Measurements from ENCODE around the gene RSKR. TPM values are rescaled to one million over a fixed set of nuclear protein-coding genes. Genes with fewer than 3 reads are reported as not detected.

The RSKR gene
- total RNA-seq, 1 donor from 2014 or later: 2.3 TPM

GRCh38 chr17:28573966-28574480 is 40.0 kb downstream of the RSKR start:
- no peak for TF ChIP-seq CTCF (IDR thresholded peaks at IDR 0.05; ENCODE audit: insufficient read depth, low read length, poor library complexity, severe bottlenecking)
- DNase-seq (ENCODE audit: low read depth): no peak
- H3K4me3 ChIP-seq (ENCODE audit: low read depth, low read length): no peak overlapping the region
- H3K36me3 ChIP-seq (ENCODE audit: control insufficient read depth, insufficient read depth, low read length): no peaks in the 10 kb centered on the region
- no peaks in the 10 kb centered on the region for H3K27me3 ChIP-seq (ENCODE audit: control insufficient read depth, insufficient read depth, low read length)

GRCh38 chr17:28573521-28573920 is 40.5 kb downstream of the RSKR start:
- H3K4me3 ChIP-seq (ENCODE audit: low read depth, low read length): no peak overlapping the region
- no peak for TF ChIP-seq CTCF (IDR thresholded peaks at IDR 0.05; ENCODE audit: insufficient read depth, low read length, poor library complexity, severe bottlenecking)
- H3K36me3 ChIP-seq (ENCODE audit: control insufficient read depth, insufficient read depth, low read length): no peaks in the 10 kb centered on the region
- no peak for DNase-seq (ENCODE audit: low read depth)
- no peaks in the 10 kb centered on the region for H3K27me3 ChIP-seq (ENCODE audit: control insufficient read depth, insufficient read depth, low read length)

- Histone ChIP-seq H3K4me3 (ENCODE audit: low read depth, low read length) (no peak overlapping the region), H3K27me3 (ENCODE audit: control insufficient read depth, insufficient read depth, low read length) (no peaks in the 10 kb centered on the region), H3K36me3 (ENCODE audit: control insufficient read depth, insufficient read depth, low read length) (no peaks in the 10 kb centered on the region)
- no peak for TF ChIP-seq CTCF (IDR thresholded peaks at IDR 0.05; ENCODE audit: insufficient read depth, low read length, poor library complexity, severe bottlenecking)
- DNase-seq (ENCODE audit: low read depth): no peak
Observed at GRCh38 chr17:28573040-28573380, 41.0 kb downstream of the RSKR start.

- Histone ChIP-seq H3K4me3 (ENCODE audit: low read depth, low read length) (no peak overlapping the region), H3K36me3 (ENCODE audit: control insufficient read depth, insufficient read depth, low read length) (no peaks in the 10 kb centered on the region), H3K27me3 (ENCODE audit: control insufficient read depth, insufficient read depth, low read length) (no peaks in the 10 kb centered on the region)
- DNase-seq (ENCODE audit: low read depth): no peak
- TF ChIP-seq CTCF (IDR thresholded peaks at IDR 0.05; ENCODE audit: insufficient read depth, low read length, poor library complexity, severe bottlenecking): no peak
Observed at GRCh38 chr17:28572259-28573039, 41.5 kb downstream of the RSKR start.

GRCh38 chr17:28571361-28572122 is 42.4 kb downstream of the RSKR start, which contains the start of gene PIGS:
Gene PIGS (minus strand): TSS chr17:28571524. CDS start chr17:28571496, 28 bp downstream.
- no peak for TF ChIP-seq CTCF (IDR thresholded peaks at IDR 0.05; ENCODE audit: insufficient read depth, low read length, poor library complexity, severe bottlenecking)
- H3K27me3 ChIP-seq (ENCODE audit: control insufficient read depth, insufficient read depth, low read length): no peaks in the 10 kb centered on the region
- H3K36me3 ChIP-seq (ENCODE audit: control insufficient read depth, insufficient read depth, low read length): no peaks in the 10 kb centered on the region
- DNase-seq (ENCODE audit: low read depth): peak; percentile 74
- H3K4me3 ChIP-seq (ENCODE audit: low read depth, low read length): peak within 1 kb of the TSS; percentile 57

All from kidney epithelial cell (primary cell).